Astrocyte (in vitro differentiated cells and primary cell): ENCODE measurements around the gene FMN1.

Experiments
- EZH2 ChIP-seq: IDR thresholded peaks from 2 replicates; pipeline ENCODE4 v1.6.1; 2012; ENCODE audit warnings: mild to moderate bottlenecking, low read length, inconsistent platforms; ENCODE audit not compliant: insufficient read depth
- TF ChIP-seq, protein P1 (sequence below): IDR thresholded peaks from 2 replicates; pipeline ENCODE4 v1.5.1; 2011; ENCODE audit warnings: low read depth, mild to moderate bottlenecking, inconsistent platforms, low read length, moderate library complexity; ENCODE audit not compliant: insufficient read depth

DNA sequence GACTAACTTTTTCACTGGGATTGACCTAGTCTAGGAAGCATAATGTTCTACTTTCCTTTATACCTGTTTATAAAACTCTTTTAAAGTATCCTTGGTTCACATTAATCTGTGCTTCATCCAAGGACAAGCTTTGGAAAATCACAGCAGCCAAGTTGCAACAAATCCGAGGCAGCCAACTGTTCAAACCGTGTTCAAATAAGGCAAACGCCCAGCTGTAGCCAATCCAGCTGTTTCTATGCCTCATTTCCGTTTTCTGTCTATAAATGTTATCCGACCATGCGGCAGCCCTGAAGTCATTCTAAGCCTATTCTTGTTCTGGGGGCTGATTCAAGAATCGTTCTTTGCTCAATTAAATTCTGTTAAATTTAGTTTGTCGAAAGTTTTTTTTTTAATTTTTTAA lies 78.3 kb downstream of the FMN1 start:
- TF ChIP-seq, protein P1, sequence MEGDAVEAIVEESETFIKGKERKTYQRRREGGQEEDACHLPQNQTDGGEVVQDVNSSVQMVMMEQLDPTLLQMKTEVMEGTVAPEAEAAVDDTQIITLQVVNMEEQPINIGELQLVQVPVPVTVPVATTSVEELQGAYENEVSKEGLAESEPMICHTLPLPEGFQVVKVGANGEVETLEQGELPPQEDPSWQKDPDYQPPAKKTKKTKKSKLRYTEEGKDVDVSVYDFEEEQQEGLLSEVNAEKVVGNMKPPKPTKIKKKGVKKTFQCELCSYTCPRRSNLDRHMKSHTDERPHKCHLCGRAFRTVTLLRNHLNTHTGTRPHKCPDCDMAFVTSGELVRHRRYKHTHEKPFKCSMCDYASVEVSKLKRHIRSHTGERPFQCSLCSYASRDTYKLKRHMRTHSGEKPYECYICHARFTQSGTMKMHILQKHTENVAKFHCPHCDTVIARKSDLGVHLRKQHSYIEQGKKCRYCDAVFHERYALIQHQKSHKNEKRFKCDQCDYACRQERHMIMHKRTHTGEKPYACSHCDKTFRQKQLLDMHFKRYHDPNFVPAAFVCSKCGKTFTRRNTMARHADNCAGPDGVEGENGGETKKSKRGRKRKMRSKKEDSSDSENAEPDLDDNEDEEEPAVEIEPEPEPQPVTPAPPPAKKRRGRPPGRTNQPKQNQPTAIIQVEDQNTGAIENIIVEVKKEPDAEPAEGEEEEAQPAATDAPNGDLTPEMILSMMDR, result no peak
- no peak for TF ChIP-seq EZH2
